Stomach (tissue), 9 donors: ENCODE results near the gene ASCC2. TPM values are rescaled to one million over a fixed set of nuclear protein-coding genes. Genes with fewer than 3 reads are reported as not detected.

ENCODE experiments used
- DNase-seq, 2 donors: peaks; one replicate each; pipeline versions ENCODE4 v3.0.0 to v3.0.0-alpha.2; 2013 to 2019
- H3K27ac ChIP-seq, 5 donors: fragments of 200-600 bp in 4 of 5; sonication (generic) in 4 of 5; one replicate each; pipeline ENCODE4 v1.5.1; 2013 to 2019; ENCODE audit warnings: mild to moderate bottlenecking in 1 of 5, moderate library complexity in 1 of 5
- H3K27me3 ChIP-seq, 3 donors: fragments of 200-600 bp; sonication (generic); one replicate each; pipeline ENCODE4 v1.5.1; 2017 to 2019; ENCODE audit warnings: mixed run types in 1 of 3
- H3K36me3 ChIP-seq, 4 donors: fragments of 200-600 bp; sonication (generic); 1 replicate in 3 of 4; 2 replicates in 1 of 4; pipeline ENCODE4 v1.5.1; 2016 to 2019
- H3K4me1 ChIP-seq, 4 donors: fragments of 200-600 bp; sonication (generic); one replicate each; pipeline ENCODE4 v1.5.1; 2016 to 2019
- H3K4me3 ChIP-seq, 4 donors: fragments of 200-600 bp; sonication (generic) in 3 of 4; one replicate each; pipeline ENCODE4 v1.5.1; 2016 to 2019; ENCODE audit warnings: mild to moderate bottlenecking in 1 of 4
- H3K9me3 ChIP-seq, 4 donors: fragments of 200-600 bp; sonication (generic); one replicate each; pipeline ENCODE4 v1.5.1; 2016 to 2019
- EP300 ChIP-seq: sonication (generic); formaldehyde crosslinking; IDR thresholded peaks from one replicate; pipeline ENCODE4 v1.6.1; 2017; ENCODE audit warnings: antibody characterized with exemption
- POLR2A ChIP-seq, 4 donors: fragments of 450-650 bp; IDR thresholded peaks; one replicate each; pipeline ENCODE4 v1.6.1; 2016; ENCODE audit warnings: antibody characterized with exemption in 4 of 4, control low read depth in 2 of 4, mild to moderate bottlenecking in 1 of 4, moderate library complexity in 1 of 4
- POLR2AphosphoS5 ChIP-seq, 3 donors: sonication (generic); formaldehyde crosslinking; IDR thresholded peaks; one replicate each; pipeline ENCODE4 v1.6.1; 2016; ENCODE audit warnings: antibody characterized with exemption in 3 of 3
- WGBS, 5 donors: extraction: QIAGEN DNeasy Blood & Tissue Kit in 3 of 5; methylation state at CpG; one replicate each; pipeline versions ENCODE4 v1.1.5 to v1.1.7; 2013 to 2018; 5-methylcytosine and 5-hydroxymethylcytosine counted together
- intact Hi-C: fragments of 100-400 bp; cut with DNase I; formaldehyde crosslinking; loops from one replicate; pipeline ENCODE4 v1.15.1; 2023; ENCODE audit warnings: low total_unique reads
- polyA plus RNA-seq, 3 donors: library from polyadenylated mRNA; stranded (reverse); fragments of 200-250 nt; gene quantifications; one replicate each; pipeline ENCODE4 v1.2.3, GENCODE V29; 2013
- total RNA-seq, 5 donors: library from RNA; depleted of rRNA; stranded (reverse); fragments of >200 nt; gene quantifications; one replicate each; pipeline versions ENCODE4 v1.1.0 to v1.2.3, GENCODE V29; 2014 to 2016
- TF ChIP-seq, protein P1 (sequence below), 7 experiments: fragments of 450-650 bp in 4 of 7; fragments of 200-600 bp in 3 of 7; sonication (generic) in 3 of 7; IDR thresholded peaks; one replicate each; pipeline ENCODE4 v1.5.1; 2016 to 2019; ENCODE audit warnings: antibody characterized with exemption in 7 of 7, control low read depth in 2 of 7, mild to moderate bottlenecking in 1 of 7
- donor health status: healthy with polysubstance abuse.
- donor health status: Bipolar disorder and iron deficiency.
- donor health status: healthy.

Gene ASCC2
- total and polyA plus RNA-seq, 8 donors, result 39.7 to 129 (median 67.3) TPM

DNA sequence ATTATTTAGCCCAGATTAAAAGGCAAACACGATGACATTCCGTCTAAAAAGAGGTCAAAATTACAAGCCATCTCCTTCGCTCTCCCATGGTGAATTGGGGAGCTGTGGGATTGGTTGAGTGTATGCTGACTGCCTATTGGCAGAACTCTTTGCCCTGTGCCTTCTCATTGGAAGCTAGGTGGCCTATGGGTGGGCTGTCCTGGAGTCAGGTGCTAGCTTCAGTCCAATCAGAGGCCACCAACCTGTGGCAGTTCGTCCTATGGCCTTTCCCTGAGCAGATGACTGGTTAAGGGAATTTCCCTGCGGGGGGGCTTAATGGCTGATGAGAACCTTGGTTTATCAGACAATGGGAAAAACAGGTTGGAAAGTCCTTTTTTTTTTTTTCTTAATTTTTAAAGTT is 41.7 kb upstream of the ASCC2 start:
- Histone ChIP-seq H3K4me1 (peaks cover 0 to 13% (median 10%) of the 10 kb centered on the region in 4 donors), H3K27ac (no peak overlapping the region), H3K4me3 (no peak overlapping the region), H3K9me3 (no peaks in the 10 kb centered on the region), H3K27me3 (no peaks in the 10 kb centered on the region), H3K36me3 (no peaks in the 10 kb centered on the region)
- TF ChIP-seq EP300, result no peak
- TF ChIP-seq, protein P1, sequence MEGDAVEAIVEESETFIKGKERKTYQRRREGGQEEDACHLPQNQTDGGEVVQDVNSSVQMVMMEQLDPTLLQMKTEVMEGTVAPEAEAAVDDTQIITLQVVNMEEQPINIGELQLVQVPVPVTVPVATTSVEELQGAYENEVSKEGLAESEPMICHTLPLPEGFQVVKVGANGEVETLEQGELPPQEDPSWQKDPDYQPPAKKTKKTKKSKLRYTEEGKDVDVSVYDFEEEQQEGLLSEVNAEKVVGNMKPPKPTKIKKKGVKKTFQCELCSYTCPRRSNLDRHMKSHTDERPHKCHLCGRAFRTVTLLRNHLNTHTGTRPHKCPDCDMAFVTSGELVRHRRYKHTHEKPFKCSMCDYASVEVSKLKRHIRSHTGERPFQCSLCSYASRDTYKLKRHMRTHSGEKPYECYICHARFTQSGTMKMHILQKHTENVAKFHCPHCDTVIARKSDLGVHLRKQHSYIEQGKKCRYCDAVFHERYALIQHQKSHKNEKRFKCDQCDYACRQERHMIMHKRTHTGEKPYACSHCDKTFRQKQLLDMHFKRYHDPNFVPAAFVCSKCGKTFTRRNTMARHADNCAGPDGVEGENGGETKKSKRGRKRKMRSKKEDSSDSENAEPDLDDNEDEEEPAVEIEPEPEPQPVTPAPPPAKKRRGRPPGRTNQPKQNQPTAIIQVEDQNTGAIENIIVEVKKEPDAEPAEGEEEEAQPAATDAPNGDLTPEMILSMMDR (IDR thresholded peaks at IDR 0.05), result no peak
- TF ChIP-seq POLR2AphosphoS5 (IDR thresholded peaks at IDR 0.05), result no peak
- no peak for TF ChIP-seq POLR2A (IDR thresholded peaks at IDR 0.05)
- intact Hi-C loops, result no loop called here
- 91 to 96% (median 92%) methylated on average over 5 of the region's 5 CpGs for WGBS, 5 donors
- DNase-seq, result no peak

DNA sequence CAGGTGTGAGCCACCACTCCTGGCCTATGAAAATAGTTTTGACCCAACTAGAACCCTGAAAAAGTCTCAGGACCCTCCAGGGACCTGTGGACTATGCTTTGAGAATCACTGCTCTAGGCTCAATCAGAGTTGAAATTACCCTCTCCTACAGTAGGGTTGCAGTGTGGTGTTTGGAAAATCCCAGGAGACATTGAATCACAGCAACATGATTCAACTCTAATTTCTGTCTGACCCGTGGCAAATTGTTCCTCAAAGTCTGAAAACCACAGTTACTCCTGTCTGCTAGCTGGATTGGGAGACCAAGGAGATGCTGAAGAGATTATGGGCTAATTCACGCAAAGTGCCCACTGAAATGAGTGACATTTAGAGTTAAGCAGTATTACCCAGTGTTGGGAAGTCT is 39.5 kb upstream of the ASCC2 start:
- Histone ChIP-seq H3K36me3 (no peaks in the 10 kb centered on the region), H3K27me3 (no peaks in the 10 kb centered on the region), H3K4me1 (peaks cover 0 to 2% (median under 1%) of the 10 kb centered on the region in 4 donors), H3K27ac (no peak overlapping the region), H3K4me3 (no peak overlapping the region), H3K9me3 (no peaks in the 10 kb centered on the region)
- no peak for DNase-seq
- intact Hi-C loops, result no loop called here
- 57 to 76% (median 75%) methylated on average over 2 of the region's 2 CpGs for WGBS, 5 donors
- TF ChIP-seq POLR2AphosphoS5 (IDR thresholded peaks at IDR 0.05), result no peak
- TF ChIP-seq EP300, result no peak
- TF ChIP-seq POLR2A (IDR thresholded peaks at IDR 0.05), result no peak
- TF ChIP-seq, protein P1 (IDR thresholded peaks at IDR 0.05), result no peak

DNA sequence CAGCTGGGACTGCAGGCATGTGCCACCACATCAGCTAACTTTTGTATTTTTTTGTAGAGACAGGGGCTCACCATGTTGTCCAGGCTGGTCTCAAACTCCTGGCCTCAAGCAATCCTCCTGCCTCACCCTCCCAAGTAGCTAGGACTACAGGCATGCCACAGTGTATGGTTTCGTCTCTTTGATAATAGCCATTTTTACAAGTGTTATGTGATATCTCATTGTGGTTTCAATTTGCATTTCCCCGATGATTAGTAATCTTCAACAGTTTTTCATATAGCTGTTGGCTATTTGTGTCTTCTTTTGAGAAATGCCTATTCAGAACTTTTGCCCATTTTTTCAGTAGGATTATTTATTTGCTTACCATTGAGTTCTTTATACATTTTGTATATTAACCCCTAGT is 35.9 kb upstream of the ASCC2 start:
- TF ChIP-seq, protein P1 (IDR thresholded peaks at IDR 0.05), result no peak
- TF ChIP-seq POLR2A (IDR thresholded peaks at IDR 0.05) (no peak), POLR2AphosphoS5 (IDR thresholded peaks at IDR 0.05) (no peak), EP300 (no peak)
- H3K27me3 ChIP-seq, result no peaks in the 10 kb centered on the region
- DNase-seq, result no peak
- WGBS, 5 donors, result 66 to 76% (median 69%) methylated on average over 2 of the region's 2 CpGs
- H3K4me3 ChIP-seq, result no peak overlapping the region
- H3K36me3 ChIP-seq, result no peaks in the 10 kb centered on the region
- peaks cover 0 to 9% (median 3%) of the 10 kb centered on the region in 4 donors for H3K4me1 ChIP-seq
- no peaks in the 10 kb centered on the region for H3K9me3 ChIP-seq
- intact Hi-C loops, result no loop called here
- no peak overlapping the region for H3K27ac ChIP-seq

DNA sequence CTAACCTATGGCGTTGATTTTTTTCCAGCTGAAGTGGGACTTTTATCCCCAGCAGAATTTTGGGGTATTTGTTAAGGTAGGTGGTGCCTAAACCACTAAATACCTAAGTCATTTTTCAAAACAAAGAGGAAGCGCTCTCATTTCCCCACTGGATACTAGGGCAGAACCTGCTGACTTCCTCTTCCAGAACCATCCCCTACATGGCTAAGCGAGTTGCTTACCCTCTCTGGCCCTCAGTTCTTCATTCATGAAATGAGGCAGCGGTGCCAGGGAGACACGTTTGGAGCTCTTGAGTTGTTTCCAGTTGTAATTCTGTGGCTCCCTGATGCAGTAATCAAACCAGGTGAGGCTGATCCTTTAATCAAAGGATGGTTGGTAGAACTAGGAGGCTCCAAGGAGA is 34.9 kb upstream of the ASCC2 start:
- DNase-seq, result no peak
- 73 to 85% (median 80%) methylated on average over 5 of the region's 5 CpGs for WGBS, 5 donors
- Histone ChIP-seq H3K4me3 (no peak overlapping the region), H3K27ac (no peak overlapping the region), H3K9me3 (no peaks in the 10 kb centered on the region), H3K27me3 (no peaks in the 10 kb centered on the region), H3K36me3 (no peaks in the 10 kb centered on the region), H3K4me1 (peaks cover 0 to 9% (median 3%) of the 10 kb centered on the region in 4 donors)
- TF ChIP-seq EP300, result no peak
- TF ChIP-seq, protein P1 (IDR thresholded peaks at IDR 0.05), result no peak
- TF ChIP-seq POLR2AphosphoS5 (IDR thresholded peaks at IDR 0.05), result no peak
- no peak for TF ChIP-seq POLR2A (IDR thresholded peaks at IDR 0.05)
- intact Hi-C loops, result no loop called here
